HepG2 (cell line): Measurements from ENCODE around the gene DUSP7. TPM values are rescaled to one million over a fixed set of nuclear protein-coding genes. Genes with fewer than 3 reads are reported as not detected.

Experiments used
- ATAC-seq: fragments of 200-7000 bp; cut with Tn5 transposase; 3 replicates; pipeline ENCODE4 v1.9.1; 2020; ENCODE audit warnings: mild to moderate bottlenecking, moderate library complexity
- BruUV-seq: library from RNA; stranded (reverse); fragments of 400-500 nt; replicated peaks from 2 replicates; lab custom pipeline; 2021; lab: Mats Ljungman, UMichigan
- CTCF ChIA-PET: fragments of 300-600 bp; formaldehyde crosslinking; extraction: SDS; loops from one replicate; lab custom pipeline; 2021; ENCODE audit warnings: low total read pairs, inconsistent platforms, low intra/inter-chr PET ratio; lab: Yijun Ruan, JAX
- POLR2A ChIA-PET: fragments of 350-600 bp; sonication (Branson Sonifier 250); formaldehyde crosslinking; loops from one replicate; lab custom pipeline; 2020; ENCODE audit warnings: antibody characterized with exemption, inconsistent platforms; lab: Yijun Ruan, JAX
- DNase-seq: peaks from one replicate; pipeline ENCODE4 v3.0.0-alpha.2; 2015; ENCODE audit warnings: low spot score
- FAIRE-seq: peaks from 3 replicates; lab custom pipeline; 2011; peaks lifted over from hg19 to GRCh38; lab: Jason Lieb, UNC
- H2AFZ ChIP-seq: one replicate; pipeline ENCODE4 v1.6.1; 2011; ENCODE audit warnings: low read length, inconsistent platforms
- H3K27ac ChIP-seq: fragments of 300-600 bp; 3 replicates; pipeline ENCODE4 v1.8.0; 2011; ENCODE audit warnings: mixed run types, mild to moderate bottlenecking, mixed read lengths, low read length, inconsistent platforms; ENCODE audit not compliant: insufficient read depth; ENCODE audit errors: extremely low read length
- H3K27me3 ChIP-seq, 2 experiments: fragments of 200-600 bp in 1 of 2; 2 replicates in 1 of 2; 3 replicates in 1 of 2; pipeline versions ENCODE4 v1.6.0 to v1.8.0; 2011; ENCODE audit warnings: low read length in 2 of 2, mild to moderate bottlenecking in 2 of 2, moderate library complexity in 2 of 2, inconsistent platforms in 1 of 2; ENCODE audit not compliant: insufficient read depth in 2 of 2, control insufficient read depth in 1 of 2
- H3K36me3 ChIP-seq, 2 experiments: fragments of 200-600 bp in 1 of 2; replicated peaks in 1 of 2; 2 replicates in 1 of 2; 3 replicates in 1 of 2; pipeline versions ENCODE4 v1.5.1 to v1.8.0; 2011; ENCODE audit warnings: low read length in 2 of 2, inconsistent platforms in 1 of 2; ENCODE audit not compliant: insufficient read depth in 2 of 2, control insufficient read depth in 1 of 2
- H3K4me1 ChIP-seq: 2 replicates; pipeline ENCODE4 v1.5.1; 2012; ENCODE audit warnings: low read length, inconsistent platforms; ENCODE audit not compliant: insufficient read depth
- H3K4me2 ChIP-seq: 2 replicates; pipeline ENCODE4 v1.6.0; 2011; ENCODE audit warnings: low read depth, low read length, inconsistent platforms
- H3K4me3 ChIP-seq, 3 experiments: fragments of 200-600 bp in 1 of 3; sonication (generic), shearing (Covaris generic) in 1 of 3; replicated peaks in 1 of 3; 2 replicates each; pipeline ENCODE4 v1.5.1; 2011 to 2016; ENCODE audit warnings: low read length in 3 of 3, inconsistent platforms in 2 of 3, low read depth in 2 of 3, mild to moderate bottlenecking in 2 of 3, control low read depth in 1 of 3, mixed read lengths in 1 of 3; ENCODE audit not compliant: insufficient read depth in 1 of 3
- H3K79me2 ChIP-seq: one replicate; pipeline ENCODE4 v1.6.1; 2011; ENCODE audit warnings: low read length, inconsistent platforms; ENCODE audit not compliant: insufficient read depth
- H3K9ac ChIP-seq: 2 replicates; pipeline ENCODE4 v1.6.0; 2011; ENCODE audit warnings: mild to moderate bottlenecking, low read depth, low read length, inconsistent platforms; ENCODE audit not compliant: insufficient read depth
- H3K9me3 ChIP-seq: 2 replicates; pipeline ENCODE4 v1.5.1; 2012; ENCODE audit warnings: mild to moderate bottlenecking, low read length
- H4K20me1 ChIP-seq: 2 replicates; pipeline ENCODE4 v1.6.0; 2011; ENCODE audit warnings: inconsistent platforms, mild to moderate bottlenecking, low read length, moderate library complexity; ENCODE audit not compliant: insufficient read depth
- BRF2 ChIP-seq: sonication (generic); formaldehyde crosslinking; IDR thresholded peaks from 2 replicates; pipeline ENCODE4 v1.8.1; 2022; ENCODE audit warnings: mild to moderate bottlenecking, missing genetic modification reagents
- CAMTA2 ChIP-seq: sonication (generic); formaldehyde crosslinking; IDR thresholded peaks from 2 replicates; pipeline ENCODE4 v1.4.0; 2020; ENCODE audit warnings: mild to moderate bottlenecking, missing genetic modification reagents, borderline replicate concordance
- HNRNPH1 ChIP-seq: fragments of 200-400 bp; formaldehyde crosslinking; optimal IDR thresholded peaks from 2 replicates; pipeline ENCODE3; 2017; ENCODE audit warnings: mild to moderate bottlenecking, low read depth, low read length
- IRX3 ChIP-seq: sonication (generic); formaldehyde crosslinking; IDR thresholded peaks from 2 replicates; pipeline ENCODE4 v1.8.1; 2023; ENCODE audit warnings: mild to moderate bottlenecking, low read depth, missing genetic modification reagents, borderline replicate concordance
- MED8 ChIP-seq: sonication (generic); formaldehyde crosslinking; IDR thresholded peaks from 2 replicates; pipeline ENCODE4 v1.8.1; 2023; ENCODE audit warnings: mild to moderate bottlenecking, missing genetic modification reagents; ENCODE audit not compliant: insufficient replicate concordance
- SYNCRIP ChIP-seq: fragments of 200-400 bp; formaldehyde crosslinking; IDR thresholded peaks from 2 replicates; pipeline ENCODE4 v1.6.1; 2018; ENCODE audit warnings: mild to moderate bottlenecking, low read depth, low read length; ENCODE audit not compliant: insufficient read depth
- TAF1 ChIP-seq: sonication (generic); formaldehyde crosslinking; IDR thresholded peaks from 2 replicates; pipeline ENCODE4 v1.4.0; 2020; ENCODE audit warnings: missing genetic modification reagents
- THAP7 ChIP-seq: sonication (generic); formaldehyde crosslinking; IDR thresholded peaks from 2 replicates; pipeline ENCODE4 v1.8.1; 2023; ENCODE audit warnings: mild to moderate bottlenecking, missing genetic modification reagents
- ZNF564 ChIP-seq: sonication (generic); formaldehyde crosslinking; IDR thresholded peaks from 2 replicates; pipeline ENCODE4 v1.8.1; 2023; ENCODE audit warnings: mild to moderate bottlenecking, missing genetic modification reagents
- ZNF710 ChIP-seq: sonication (generic); formaldehyde crosslinking; IDR thresholded peaks from 2 replicates; pipeline ENCODE4 v1.5.0; 2020; ENCODE audit warnings: mild to moderate bottlenecking, missing genetic modification reagents, borderline replicate concordance
- ZNF776 ChIP-seq: sonication (generic); formaldehyde crosslinking; IDR thresholded peaks from 2 replicates; pipeline ENCODE4 v1.4.0; 2020; ENCODE audit warnings: mild to moderate bottlenecking, missing genetic modification reagents
- WGBS: methylation state at CpG from one replicate; pipeline ENCODE4 v1.1.6; 2017; ENCODE audit warnings: low lambda C conversion rate; 5-methylcytosine and 5-hydroxymethylcytosine counted together
- in situ Hi-C: cut with HindIII; loops from 2 replicates; pipeline ENCODE4 v1.10.0; 2017; ENCODE audit warnings: low pct_unique_long_range_greater_than_20kb; ENCODE audit not compliant: extremely low pct_ligation_motif_present
- intact Hi-C: fragments of 100-400 bp; cut with micrococcal nuclease; formaldehyde crosslinking; loops from one replicate; pipeline ENCODE4 v1.10.0; 2022; ENCODE audit not compliant: unreplicated experiment
- polyA plus RNA-seq, 8 experiments: library from polyadenylated mRNA; depleted of rRNA in 3 of 8; stranded (reverse) in 7 of 8; unstranded in 1 of 8; fragments of >200 nt; fragmentation: Illumina TruSeq in 4 of 8; extraction: Trizol in 4 of 8; gene quantifications; 2 replicates each; pipeline versions ENCODE4 v1.2.1 to v1.2.3, GENCODE V29; 2011 to 2016; ENCODE audit warnings: low read depth in 4 of 8, missing spikeins in 1 of 8, mixed read lengths in 1 of 8; ENCODE audit not compliant: insufficient read depth in 1 of 8
- total RNA-seq, 5 experiments: library from RNA; depleted of rRNA; stranded (reverse); fragments of >200 nt; fragmentation: Illumina TruSeq; extraction: Trizol; gene quantifications; 2 replicates each; pipeline ENCODE4 v1.2.3, GENCODE V29; 2016; ENCODE audit warnings: low read depth in 1 of 5
- TF ChIP-seq, protein P1 (sequence below): sonication (generic); formaldehyde crosslinking; IDR thresholded peaks from 2 replicates; pipeline ENCODE4 v1.5.0; 2020; ENCODE audit warnings: mild to moderate bottlenecking, missing genetic modification reagents
- TF ChIP-seq, protein P2 (sequence below): IDR thresholded peaks from 2 replicates; pipeline ENCODE4 v1.6.1; 2018; ENCODE audit warnings: missing genetic modification reagents, mild to moderate bottlenecking, missing compliant biosample characterization

DUSP7 gene
- total and polyA plus RNA-seq, 2 of the 13 experiments (the other 11 are each of a cell fraction or from before 2014, with no cell fraction given), result 6.6 to 8.8 TPM

DNA sequence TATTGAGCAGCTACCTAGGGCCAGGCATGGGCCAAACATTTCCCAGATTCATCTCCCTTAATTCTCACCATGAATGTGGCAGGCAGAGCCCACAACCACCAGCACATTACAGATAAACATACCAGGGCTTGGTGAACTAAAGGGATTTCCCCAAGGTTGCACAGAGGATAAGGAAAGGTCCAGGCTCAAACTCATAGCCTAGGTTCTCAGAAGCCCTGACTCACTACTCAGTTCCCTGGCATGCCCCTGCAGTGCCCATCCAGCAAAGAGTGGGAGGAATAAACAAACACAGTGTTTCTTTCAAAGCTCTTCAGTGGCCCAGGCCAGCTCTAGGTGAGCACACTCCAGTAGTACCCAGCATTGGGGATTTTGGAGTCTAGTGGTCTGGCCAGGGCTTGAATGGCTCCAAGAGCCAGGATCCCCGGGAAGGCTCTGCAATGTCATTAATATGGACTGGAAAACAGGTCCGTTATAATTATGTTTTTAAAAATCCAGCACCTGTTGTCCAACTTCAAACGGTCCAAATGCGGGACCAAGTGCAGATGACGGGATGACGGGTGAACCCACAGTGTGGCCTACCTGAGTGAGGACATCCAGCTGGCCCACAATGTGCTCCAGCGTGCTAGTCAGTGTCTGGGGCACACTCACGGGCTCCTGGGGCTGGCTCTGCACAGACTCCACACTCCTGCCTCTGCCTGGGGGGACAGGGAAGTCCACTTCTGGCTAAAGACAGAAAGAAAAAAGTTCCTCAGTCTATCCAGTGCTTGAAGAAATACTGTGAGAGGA is 39.8 kb upstream of the DUSP7 start:
- intact Hi-C loops, result no loop called here
- in situ Hi-C loops, result no loop called here
- Histone ChIP-seq H2AFZ (no peak overlapping the region), H3K79me2 (no peaks in the 10 kb centered on the region), H3K4me1 (peaks cover 5% of the 10 kb centered on the region; the same call in 1 of the 2 replicates), H3K4me2 (no peak overlapping the region), H3K27ac (no peak overlapping the region), H3K4me3 (no peak overlapping the region), H4K20me1 (no peaks in the 10 kb centered on the region), H3K9ac (no peak overlapping the region), H3K27me3 (no peaks in the 10 kb centered on the region), H3K36me3 (peaks cover 0 to 39% of the 10 kb centered on the region in 2 experiments; a peak in 4 of 5 replicates), H3K9me3 (no peaks in the 10 kb centered on the region)
- DNase-seq, result no peak
- ChIA-PET POLR2A (no interaction called here), CTCF (no interaction called here)
- 93% methylated on average over 7 of the region's 8 CpGs for WGBS
- no peak for ATAC-seq
- no peak for FAIRE-seq
- no TSS peak for BruUV-seq
- TF ChIP-seq ZNF776 (CRISPR knock-in tag) (no peak), IRX3 (CRISPR knock-in tag) (no peak), ZNF564 (CRISPR knock-in tag) (no peak), TAF1 (CRISPR knock-in tag) (no peak), MED8 (no peak), ZNF710 (no peak), BRF2 (CRISPR knock-in tag) (no peak), SYNCRIP (no peak), THAP7 (CRISPR knock-in tag) (no peak), CAMTA2 (CRISPR knock-in tag) (no peak), HNRNPH1 (no peak)
- TF ChIP-seq, protein P1, sequence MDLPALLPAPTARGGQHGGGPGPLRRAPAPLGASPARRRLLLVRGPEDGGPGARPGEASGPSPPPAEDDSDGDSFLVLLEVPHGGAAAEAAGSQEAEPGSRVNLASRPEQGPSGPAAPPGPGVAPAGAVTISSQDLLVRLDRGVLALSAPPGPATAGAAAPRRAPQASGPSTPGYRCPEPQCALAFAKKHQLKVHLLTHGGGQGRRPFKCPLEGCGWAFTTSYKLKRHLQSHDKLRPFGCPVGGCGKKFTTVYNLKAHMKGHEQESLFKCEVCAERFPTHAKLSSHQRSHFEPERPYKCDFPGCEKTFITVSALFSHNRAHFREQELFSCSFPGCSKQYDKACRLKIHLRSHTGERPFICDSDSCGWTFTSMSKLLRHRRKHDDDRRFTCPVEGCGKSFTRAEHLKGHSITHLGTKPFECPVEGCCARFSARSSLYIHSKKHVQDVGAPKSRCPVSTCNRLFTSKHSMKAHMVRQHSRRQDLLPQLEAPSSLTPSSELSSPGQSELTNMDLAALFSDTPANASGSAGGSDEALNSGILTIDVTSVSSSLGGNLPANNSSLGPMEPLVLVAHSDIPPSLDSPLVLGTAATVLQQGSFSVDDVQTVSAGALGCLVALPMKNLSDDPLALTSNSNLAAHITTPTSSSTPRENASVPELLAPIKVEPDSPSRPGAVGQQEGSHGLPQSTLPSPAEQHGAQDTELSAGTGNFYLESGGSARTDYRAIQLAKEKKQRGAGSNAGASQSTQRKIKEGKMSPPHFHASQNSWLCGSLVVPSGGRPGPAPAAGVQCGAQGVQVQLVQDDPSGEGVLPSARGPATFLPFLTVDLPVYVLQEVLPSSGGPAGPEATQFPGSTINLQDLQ (CRISPR knock-in tag), result no peak
- TF ChIP-seq, protein P2, sequence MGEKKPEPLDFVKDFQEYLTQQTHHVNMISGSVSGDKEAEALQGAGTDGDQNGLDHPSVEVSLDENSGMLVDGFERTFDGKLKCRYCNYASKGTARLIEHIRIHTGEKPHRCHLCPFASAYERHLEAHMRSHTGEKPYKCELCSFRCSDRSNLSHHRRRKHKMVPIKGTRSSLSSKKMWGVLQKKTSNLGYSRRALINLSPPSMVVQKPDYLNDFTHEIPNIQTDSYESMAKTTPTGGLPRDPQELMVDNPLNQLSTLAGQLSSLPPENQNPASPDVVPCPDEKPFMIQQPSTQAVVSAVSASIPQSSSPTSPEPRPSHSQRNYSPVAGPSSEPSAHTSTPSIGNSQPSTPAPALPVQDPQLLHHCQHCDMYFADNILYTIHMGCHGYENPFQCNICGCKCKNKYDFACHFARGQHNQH (CRISPR knock-in tag), result no peak
